CD4-positive, alpha-beta T cell (primary cell): ENCODE results near the gene SLC15A4. TPM values are rescaled to one million over a fixed set of nuclear protein-coding genes. Genes with fewer than 3 reads are reported as not detected.

Source experiments
- ATAC-seq: fragments of 200-7000 bp; cut with Tn5 transposase; one replicate; pipeline ENCODE4 v1.10.0; 2022; ENCODE audit warnings: mild to moderate bottlenecking; ENCODE audit not compliant: poor library complexity
- CTCF ChIA-PET: fragments of 350-600 bp; sonication (Branson Sonifier 250); formaldehyde crosslinking; loops from one replicate; lab custom pipeline; 2021; ENCODE audit warnings: antibody characterized with exemption, inconsistent platforms; lab: Charles Lee
- POLR2A ChIA-PET: fragments of 350-600 bp; sonication (Branson Sonifier 250); formaldehyde crosslinking; loops from one replicate; lab custom pipeline; 2021; ENCODE audit warnings: antibody characterized with exemption, inconsistent platforms; lab: Charles Lee
- DNase-seq, 14 experiments: peaks; one replicate each; pipeline ENCODE4 v3.0.0-alpha.2; 2013 to 2020; ENCODE audit warnings: mixed read lengths in 2 of 14
- H3K27ac ChIP-seq, 2 donors: one replicate each; pipeline versions ENCODE4 v1.5.1 to v1.7.0; 2013; ENCODE audit warnings: low read length in 2 of 2, low read depth in 1 of 2, mild to moderate bottlenecking in 1 of 2
- H3K27me3 ChIP-seq, 2 experiments: 1 replicate in 1 of 2; 2 replicates in 1 of 2; pipeline versions ENCODE4 v1.6.1 to v1.7.0; 2013; ENCODE audit warnings: low read length in 2 of 2, control low read depth in 1 of 2, mild to moderate bottlenecking in 1 of 2, moderate library complexity in 1 of 2; ENCODE audit not compliant: insufficient read depth in 2 of 2, control insufficient read depth in 1 of 2
- H3K36me3 ChIP-seq: one replicate; pipeline ENCODE4 v1.6.1; 2013; ENCODE audit warnings: low read length, control low read depth; ENCODE audit not compliant: insufficient read depth
- H3K4me1 ChIP-seq: one replicate; pipeline ENCODE4 v1.6.1; 2013; ENCODE audit warnings: low read length, control low read depth; ENCODE audit not compliant: insufficient read depth
- H3K4me3 ChIP-seq: one replicate; pipeline ENCODE4 v1.5.1; 2013; ENCODE audit warnings: mild to moderate bottlenecking, low read length, moderate library complexity
- H3K9me3 ChIP-seq, 2 experiments: 1 replicate in 1 of 2; 2 replicates in 1 of 2; pipeline versions ENCODE4 v1.6.1 to v1.7.0; 2013; ENCODE audit warnings: low read length in 2 of 2, mild to moderate bottlenecking in 2 of 2, control low read depth in 1 of 2, moderate library complexity in 1 of 2; ENCODE audit not compliant: control insufficient read depth in 1 of 2, insufficient read depth in 1 of 2
- H3K27ac Mint-ChIP-seq: one replicate; pipeline ENCODE4 v1.8.0; 2020; ENCODE audit warnings: mixed read lengths
- H3K27me3 Mint-ChIP-seq: one replicate; pipeline ENCODE4 v1.8.0; 2021; ENCODE audit warnings: mixed read lengths
- H3K36me3 Mint-ChIP-seq: one replicate; pipeline ENCODE4 v1.8.0; 2021; ENCODE audit warnings: low read depth, mixed read lengths
- H3K4me1 Mint-ChIP-seq: one replicate; pipeline ENCODE4 v1.8.0; 2021; ENCODE audit warnings: low read depth, mixed read lengths
- H3K4me3 Mint-ChIP-seq: one replicate; pipeline ENCODE4 v1.8.0; 2020; ENCODE audit warnings: mild to moderate bottlenecking, mixed read lengths
- H3K9me3 Mint-ChIP-seq: one replicate; pipeline ENCODE4 v1.8.0; 2020; ENCODE audit warnings: mixed read lengths
- CTCF ChIP-seq: fragments of 200-600 bp; IDR thresholded peaks from one replicate; pipeline ENCODE4 v1.8.0; 2022; ENCODE audit warnings: antibody characterized with exemption, mild to moderate bottlenecking
- intact Hi-C, 2 experiments: fragments of 100-400 bp; cut with DNase I in 1 of 2; cut with micrococcal nuclease in 1 of 2; formaldehyde crosslinking; loops; one replicate each; pipeline versions ENCODE4 v1.15.1 to v1.9.0; 2023 to 2025; cut with DNase I, micrococcal nuclease
- polyA plus RNA-seq, 2 donors: library from polyadenylated mRNA; unstranded; fragments of 120-200 nt; gene quantifications; one replicate each; pipeline ENCODE4 v1.2.1, GENCODE V29; 2013
- total RNA-seq, 174 experiments: library from RNA in 2 of 174; stranded (reverse) in 2 of 174; gene quantifications; one replicate each; pipeline ENCODE4 v1.2.3 and lab custom pipeline; 2021 to 2026

The SLC15A4 gene
- total RNA-seq (10 to 100 TPM; 18.4 to 18.5 TPM), total RNA-seq (lab: John Stamatoyannopoulos, UW) (6.1 to 46.2 (median 20.0) reads per million in 172 experiments)
- polyA plus RNA-seq (2013, experiment 1 of 2) = 15.2 TPM
- polyA plus RNA-seq (2013, experiment 2 of 2) = 13.6 TPM

GRCh38 chr12:128823916-128824839, at the start of gene SLC15A4:
TSS of gene SLC15A4 (minus strand) at chr12:128823958. CDS start at chr12:128823943, 15 bp downstream.
- no peaks in the 10 kb centered on the region for H3K27me3 ChIP-seq
- H3K4me3 Mint-ChIP-seq = peak within 1 kb of the TSS; percentile 88
- H3K27ac ChIP-seq = no peak within 1 kb of the TSS
- DNase-seq = peak; percentile 72 to 95 (median 84)
- ChIA-PET CTCF (no interaction called here), POLR2A (no interaction called here)
- H3K27ac Mint-ChIP-seq = peak within 1 kb of the TSS; percentile 66
- no peaks in the 10 kb centered on the region for H3K9me3 Mint-ChIP-seq
- H3K4me3 ChIP-seq = peak within 1 kb of the TSS; percentile 80
- H3K9me3 ChIP-seq = peaks cover 0 to 5% of the 10 kb centered on the region in 2 experiments
- ATAC-seq = peak; percentile 94
- peaks cover 9% of the 10 kb centered on the region for H3K36me3 Mint-ChIP-seq
- intact Hi-C loops = no loop called here
- peaks cover 10% of the 10 kb centered on the region for H3K27me3 Mint-ChIP-seq
- peaks cover 28% of the 10 kb centered on the region for H3K4me1 Mint-ChIP-seq
- no peak for TF ChIP-seq CTCF
- H3K4me1 ChIP-seq = peaks cover 37% of the 10 kb centered on the region
- peaks cover 3% of the 10 kb centered on the region for H3K36me3 ChIP-seq

GRCh38 chr12:128872303-128872702, 48.5 kb upstream of the SLC15A4 start:
- Histone ChIP-seq H3K9me3 (peaks cover 16% of the 10 kb centered on the region in 2 experiments), H3K27me3 (no peaks in the 10 kb centered on the region), H3K4me1 (no peaks in the 10 kb centered on the region), H3K27ac (no peak overlapping the region), H3K36me3 (no peaks in the 10 kb centered on the region), H3K4me3 (no peak overlapping the region)
- Mint-ChIP-seq H3K27ac (no peak overlapping the region), H3K36me3 (no peaks in the 10 kb centered on the region), H3K4me1 (no peaks in the 10 kb centered on the region), H3K4me3 (no peak overlapping the region), H3K27me3 (no peaks in the 10 kb centered on the region), H3K9me3 (peaks cover 12% of the 10 kb centered on the region)
- ChIA-PET POLR2A (no interaction called here), CTCF (no interaction called here)
- no peak for TF ChIP-seq CTCF
- intact Hi-C loops = no loop called here
- DNase-seq (no peak), ATAC-seq (no peak)

GRCh38 chr12:128871516-128871892, 47.7 kb upstream of the SLC15A4 start:
- Histone ChIP-seq H3K4me3 (no peak overlapping the region), H3K27me3 (no peaks in the 10 kb centered on the region), H3K36me3 (no peaks in the 10 kb centered on the region), H3K4me1 (no peaks in the 10 kb centered on the region), H3K9me3 (peaks cover 13 to 16% of the 10 kb centered on the region in 2 experiments), H3K27ac (no peak overlapping the region)
- Mint-ChIP-seq H3K9me3 (peaks cover 8% of the 10 kb centered on the region), H3K27ac (no peak overlapping the region), H3K4me1 (no peaks in the 10 kb centered on the region), H3K36me3 (no peaks in the 10 kb centered on the region), H3K27me3 (no peaks in the 10 kb centered on the region), H3K4me3 (no peak overlapping the region)
- no peak for ATAC-seq
- CTCF ChIA-PET = no interaction called here
- no peak for TF ChIP-seq CTCF
- intact Hi-C loops = no loop called here
- no peak for DNase-seq
- POLR2A ChIA-PET = no interaction called here
